Natural killer cell (primary cell): ENCODE data around the gene PHACTR1. TPM values are rescaled to one million over a fixed set of nuclear protein-coding genes. Genes with fewer than 3 reads are reported as not detected.

ENCODE experiments used
- ATAC-seq, 3 donors: fragments of 150-1000 bp in 2 of 3; fragments of 200-7000 bp in 1 of 3; cut with Tn5 transposase; 1 replicate in 1 of 3; 2 replicates in 2 of 3; pipeline ENCODE4 v1.10.0; 2021; ENCODE audit warnings: mild to moderate bottlenecking in 2 of 3, moderate library complexity in 2 of 3
- DNase-seq, 2 donors: peaks; one replicate each; pipeline versions ENCODE4 v3.0.0 to v3.0.0-alpha.2; 2013 to 2021; ENCODE audit warnings: mixed read lengths in 1 of 2
- H3K27ac ChIP-seq: one replicate; pipeline ENCODE4 v1.5.1; 2013; ENCODE audit warnings: mild to moderate bottlenecking, low read length
- H3K27me3 ChIP-seq: one replicate; pipeline ENCODE4 v1.6.1; 2013; ENCODE audit warnings: low read length; ENCODE audit not compliant: control insufficient read depth, insufficient read depth
- H3K36me3 ChIP-seq: one replicate; pipeline ENCODE4 v1.6.1; 2013; ENCODE audit warnings: low read length; ENCODE audit not compliant: control insufficient read depth, insufficient read depth
- H3K4me1 ChIP-seq: one replicate; pipeline ENCODE4 v1.6.1; 2013; ENCODE audit warnings: low read length; ENCODE audit not compliant: control insufficient read depth, insufficient read depth
- H3K4me3 ChIP-seq: one replicate; pipeline ENCODE4 v1.5.1; 2013; ENCODE audit warnings: low read length
- H3K9me3 ChIP-seq: one replicate; pipeline ENCODE4 v1.6.1; 2013; ENCODE audit warnings: low read length; ENCODE audit not compliant: control insufficient read depth, insufficient read depth
- H3K27ac Mint-ChIP-seq, 2 donors: one replicate each; pipeline ENCODE4 v1.8.0; 2022; ENCODE audit warnings: mild to moderate bottlenecking in 2 of 2, mixed read lengths in 2 of 2, moderate library complexity in 1 of 2
- H3K27me3 Mint-ChIP-seq, 2 donors: one replicate each; pipeline ENCODE4 v1.8.0; 2022; ENCODE audit warnings: low read depth in 2 of 2, mixed read lengths in 2 of 2
- H3K36me3 Mint-ChIP-seq: one replicate; pipeline ENCODE4 v1.8.0; 2022; ENCODE audit warnings: mixed read lengths
- H3K4me1 Mint-ChIP-seq, 2 donors: one replicate each; pipeline ENCODE4 v1.8.0; 2022; ENCODE audit warnings: mixed read lengths in 2 of 2
- H3K4me3 Mint-ChIP-seq: one replicate; pipeline ENCODE4 v1.8.0; 2022; ENCODE audit warnings: mild to moderate bottlenecking, moderate library complexity, mixed read lengths
- H3K9me3 Mint-ChIP-seq, 2 donors: one replicate each; pipeline ENCODE4 v1.8.0; 2022; ENCODE audit warnings: mixed read lengths in 2 of 2
- CTCF ChIP-seq: fragments of 200-600 bp; IDR thresholded peaks from one replicate; pipeline ENCODE4 v1.8.0; 2022; ENCODE audit warnings: antibody characterized with exemption
- WGBS: methylation state at CpG from one replicate; pipeline ENCODE4 v1.1.7; 2013; ENCODE audit warnings: missing lambda C conversion rate; ENCODE audit not compliant: insufficient coverage; 5-methylcytosine and 5-hydroxymethylcytosine counted together
- intact Hi-C: fragments of 100-400 bp; cut with micrococcal nuclease; formaldehyde crosslinking; loops from one replicate; pipeline ENCODE4 v1.14.2; 2022
- total RNA-seq, 4 donors: library from RNA; stranded (reverse); fragments of 120-200 nt in 1 of 4; gene quantifications; one replicate each; pipeline versions ENCODE4 v1.2.3 to v1.2.4, GENCODE V29; 2013 to 2022

Gene PHACTR1
- total RNA-seq, 3 donors from 2014 or later (not counting 1 experiment from before 2014, with no cell fraction given), result 5.2 to 19.0 (median 5.4) TPM

DNA sequence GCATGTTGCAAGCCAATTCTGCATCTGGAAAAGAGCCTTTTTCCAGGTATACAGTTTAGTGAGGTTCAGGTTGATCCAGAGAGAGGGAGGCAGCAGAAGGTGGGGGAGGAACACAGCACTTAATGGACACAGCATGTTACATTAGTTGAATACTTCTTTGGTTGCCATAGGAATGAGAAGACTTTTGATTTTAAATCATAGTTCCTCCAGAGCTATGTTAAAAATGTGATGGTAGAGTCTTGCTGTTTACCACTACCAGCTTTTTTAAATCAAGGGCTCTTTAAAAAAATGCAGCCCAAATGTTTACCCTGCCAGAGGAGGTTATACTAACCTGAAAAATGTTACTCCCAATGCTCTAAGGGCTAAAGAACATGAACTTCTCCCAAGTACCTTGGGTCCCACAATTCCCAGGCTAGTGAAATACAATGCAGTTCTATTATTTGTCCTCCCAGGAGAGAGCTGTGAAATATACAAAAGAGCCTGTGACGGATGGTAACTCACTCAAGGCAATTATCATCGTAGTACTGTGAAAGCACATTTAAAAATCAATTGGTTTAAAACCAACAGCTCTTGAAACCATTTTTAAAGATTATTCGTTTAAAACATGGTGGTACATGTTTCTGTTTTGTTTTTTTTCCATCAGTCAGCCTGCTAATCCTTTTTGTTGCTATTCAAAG lies 6.9 kb upstream of the PHACTR1 start:
- no peak for ATAC-seq
- H3K27ac Mint-ChIP-seq, result no peak overlapping the region
- no peak for DNase-seq
- Histone ChIP-seq H3K9me3 (no peaks in the 10 kb centered on the region), H3K27me3 (no peaks in the 10 kb centered on the region), H3K36me3 (no peaks in the 10 kb centered on the region), H3K4me1 (no peaks in the 10 kb centered on the region), H3K4me3 (no peak overlapping the region), H3K27ac (no peak overlapping the region)
- H3K36me3 Mint-ChIP-seq, result no peaks in the 10 kb centered on the region
- TF ChIP-seq CTCF, result no peak
- H3K27me3 Mint-ChIP-seq, result peaks cover 2% of the 10 kb centered on the region in 2 donors
- 87% methylated on average over 3 of the region's 3 CpGs for WGBS
- intact Hi-C loops, result no loop called here
- H3K4me3 Mint-ChIP-seq, result no peak overlapping the region
- peaks cover 0 to 2% of the 10 kb centered on the region in 2 donors for H3K9me3 Mint-ChIP-seq
- no peaks in the 10 kb centered on the region for H3K4me1 Mint-ChIP-seq

DNA sequence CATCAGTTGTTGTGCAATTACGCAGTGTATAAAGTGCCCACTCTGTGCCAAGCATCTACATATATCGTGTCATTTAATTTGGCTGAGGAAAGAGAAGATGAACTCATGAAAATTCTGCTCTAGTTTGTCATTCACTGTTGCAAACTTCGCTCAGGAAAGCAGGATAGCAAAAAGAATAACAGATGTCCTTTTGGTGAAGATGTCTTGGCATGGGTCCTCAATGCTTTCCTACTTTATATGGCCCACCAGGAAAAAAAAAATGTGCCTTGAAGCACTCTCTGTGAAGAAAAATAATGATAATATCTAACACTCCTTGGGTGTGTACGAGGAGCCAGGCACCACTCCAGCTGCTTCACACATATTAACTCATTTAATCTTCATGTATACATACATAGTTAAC lies 5.6 kb upstream of the PHACTR1 start:
- Mint-ChIP-seq H3K36me3 (no peaks in the 10 kb centered on the region), H3K4me1 (no peaks in the 10 kb centered on the region), H3K27ac (no peak overlapping the region), H3K4me3 (no peak overlapping the region), H3K9me3 (no peaks in the 10 kb centered on the region), H3K27me3 (peaks cover 0 to 4% of the 10 kb centered on the region in 2 donors)
- no peak overlapping the region for H3K27ac ChIP-seq
- no peak for DNase-seq
- ATAC-seq, result no peak
- no peaks in the 10 kb centered on the region for H3K4me1 ChIP-seq
- no peaks in the 10 kb centered on the region for H3K27me3 ChIP-seq
- H3K9me3 ChIP-seq, result no peaks in the 10 kb centered on the region
- no peaks in the 10 kb centered on the region for H3K36me3 ChIP-seq
- TF ChIP-seq CTCF, result no peak
- intact Hi-C loops, result no loop called here
- 80% methylated on average over 4 of the region's 4 CpGs for WGBS
- H3K4me3 ChIP-seq, result no peak overlapping the region

DNA sequence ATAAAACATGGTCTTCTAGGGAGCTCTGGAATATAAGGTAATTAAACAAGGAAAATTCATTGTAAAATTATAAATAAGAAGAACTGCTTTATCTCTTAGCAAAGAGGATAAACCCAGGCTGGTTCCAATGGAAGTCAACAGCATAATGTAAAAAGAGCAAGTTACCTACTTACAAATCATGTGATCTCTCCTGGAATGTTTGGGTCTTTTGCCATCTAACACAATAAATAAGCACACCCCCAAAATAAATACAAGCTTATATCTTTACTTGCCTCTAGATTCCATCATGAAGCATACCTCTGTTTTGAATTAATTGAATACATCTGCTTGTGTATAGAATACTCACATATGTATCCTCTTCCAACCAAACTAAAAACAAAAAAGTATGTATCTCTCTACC lies 2.5 kb upstream of the PHACTR1 start:
- TF ChIP-seq CTCF, result no peak

DNA sequence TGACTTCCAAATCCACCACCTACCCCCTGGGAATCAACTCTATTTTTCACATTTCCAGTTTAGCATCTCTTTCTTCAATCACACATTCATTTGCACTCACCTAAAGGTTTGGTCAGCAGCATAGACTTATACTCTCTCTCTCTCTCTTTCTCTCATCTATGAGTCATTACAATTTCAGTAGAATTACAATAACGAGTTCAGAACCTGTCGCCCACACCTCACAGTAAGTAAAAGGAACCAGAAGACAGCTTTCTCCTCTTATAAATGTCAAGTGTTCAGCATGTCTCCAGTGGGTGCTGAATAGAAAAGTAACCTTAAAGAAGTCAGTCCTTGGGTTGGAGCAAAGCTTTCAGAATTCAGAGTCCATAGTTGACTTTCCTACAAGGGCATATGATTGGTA lies 1.1 kb upstream of the PHACTR1 start:
- intact Hi-C loops, result no loop called here
- H3K9me3 ChIP-seq, result no peaks in the 10 kb centered on the region
- WGBS, result 87% methylated on average over 2 of the region's 2 CpGs
- Mint-ChIP-seq H3K4me3 (no peak overlapping the region), H3K27ac (no peak overlapping the region), H3K27me3 (peaks cover 4 to 10% of the 10 kb centered on the region in 2 donors), H3K4me1 (no peaks in the 10 kb centered on the region), H3K9me3 (no peaks in the 10 kb centered on the region), H3K36me3 (no peaks in the 10 kb centered on the region)
- H3K4me1 ChIP-seq, result no peaks in the 10 kb centered on the region
- no peak overlapping the region for H3K4me3 ChIP-seq
- H3K36me3 ChIP-seq, result no peaks in the 10 kb centered on the region
- no peak for ATAC-seq
- TF ChIP-seq CTCF, result no peak
- DNase-seq, result no peak
- no peaks in the 10 kb centered on the region for H3K27me3 ChIP-seq
- no peak overlapping the region for H3K27ac ChIP-seq

More for the DNA sequence above, 2.5 kb upstream of the PHACTR1 start:
- Mint-ChIP-seq H3K27me3 (peaks cover 1 to 4% of the 10 kb centered on the region in 2 donors), H3K27ac (no peak overlapping the region), H3K4me3 (no peak overlapping the region), H3K4me1 (no peaks in the 10 kb centered on the region), H3K9me3 (no peaks in the 10 kb centered on the region), H3K36me3 (no peaks in the 10 kb centered on the region)
- no peak for ATAC-seq
- Histone ChIP-seq H3K27me3 (no peaks in the 10 kb centered on the region), H3K27ac (no peak overlapping the region), H3K9me3 (no peaks in the 10 kb centered on the region), H3K4me1 (no peaks in the 10 kb centered on the region), H3K4me3 (no peak overlapping the region), H3K36me3 (no peaks in the 10 kb centered on the region)
- intact Hi-C loops, result no loop called here
- no peak for DNase-seq
